GM21381 (cell line): ENCODE results near the gene CCR5.
"Not testable (repeated sequence)": the region's sequence is repeated elsewhere in the genome, so short reads cannot be mapped to it uniquely, and the experiment has no call there.

Source experiments
- ATAC-seq: cut with Tn5 transposase; IDR thresholded peaks from one replicate; pipeline ENCODE4 v1.9.1; 2021; ENCODE audit warnings: mild to moderate bottlenecking, moderate library complexity; ENCODE audit not compliant: unreplicated experiment

CCR5 gene

DNA sequence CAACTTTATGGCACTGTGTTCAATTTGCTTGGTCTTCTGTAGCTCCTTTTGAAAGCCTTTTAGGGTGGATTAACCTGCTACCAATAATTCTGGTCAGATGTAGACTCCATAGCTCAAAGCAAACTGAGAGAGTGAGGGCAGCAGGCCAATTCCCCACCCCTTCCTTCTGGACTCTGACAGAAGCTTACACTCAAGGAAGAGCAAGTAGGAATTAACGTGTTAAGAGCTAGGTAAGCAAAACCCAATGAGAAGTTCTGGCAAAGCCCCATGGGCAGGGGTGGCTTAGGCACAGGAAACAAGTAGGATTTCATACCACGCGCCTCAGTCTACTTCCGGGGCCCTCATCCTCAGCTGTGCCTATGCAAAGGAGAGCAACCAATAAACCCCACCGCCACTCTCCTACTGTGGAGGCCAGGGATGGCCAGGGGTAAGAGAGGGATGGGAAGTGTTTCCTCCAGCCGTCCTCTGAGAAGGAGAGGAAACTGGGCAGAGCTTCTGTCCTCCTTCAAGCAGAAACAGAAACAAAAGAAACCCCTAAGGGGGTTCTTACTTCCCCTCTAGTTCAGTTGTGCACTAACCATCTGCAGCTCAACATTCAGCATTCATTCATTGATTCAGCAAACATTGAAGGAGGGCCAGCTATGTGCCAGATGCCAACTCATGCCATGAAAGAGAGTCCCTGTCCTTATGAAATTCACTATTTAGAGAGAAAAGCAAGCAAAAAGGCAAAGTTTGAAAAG is 12.6 kb downstream of the CCR5 start:
- ATAC-seq, result no peak

DNA sequence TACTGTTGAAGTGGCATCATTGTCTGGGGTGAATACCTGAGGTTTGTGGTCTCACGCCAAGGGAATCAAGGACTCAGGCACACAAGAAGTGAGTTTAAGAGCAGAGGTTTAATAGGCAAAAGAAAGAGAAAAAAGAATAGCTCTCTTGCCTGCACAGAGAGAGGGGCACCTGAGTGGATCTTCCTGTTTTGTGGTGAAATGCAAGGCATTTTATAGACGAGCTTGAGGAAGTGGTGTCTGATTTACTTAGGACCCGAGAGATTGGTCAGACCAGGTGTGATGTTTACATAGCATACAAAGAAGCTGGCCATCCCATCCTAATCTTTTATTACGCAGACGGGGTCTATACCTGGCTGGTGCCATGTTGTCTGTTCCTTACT is 13.2 kb downstream of the CCR5 start:
- ATAC-seq, result no peak

DNA sequence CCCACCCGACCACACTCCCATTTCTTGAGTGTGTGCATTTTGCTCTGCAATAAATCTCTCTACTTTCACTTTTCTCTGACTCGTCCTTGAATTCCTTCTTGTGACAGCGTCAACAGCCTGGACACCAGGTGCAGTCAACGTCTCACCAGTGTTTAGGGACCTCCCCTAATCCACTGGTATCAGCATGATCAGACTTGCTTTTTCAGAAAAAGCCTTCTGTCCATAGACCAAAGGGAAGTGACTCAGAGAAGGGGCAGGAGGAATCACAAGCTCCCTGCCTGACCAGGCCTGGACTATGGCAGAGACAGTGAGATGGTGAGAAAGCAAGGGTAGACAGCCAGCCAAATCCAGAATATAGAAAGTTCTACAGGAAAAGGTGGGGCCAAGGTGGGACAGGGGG is 15.5 kb downstream of the CCR5 start:
- ATAC-seq, result no peak

DNA sequence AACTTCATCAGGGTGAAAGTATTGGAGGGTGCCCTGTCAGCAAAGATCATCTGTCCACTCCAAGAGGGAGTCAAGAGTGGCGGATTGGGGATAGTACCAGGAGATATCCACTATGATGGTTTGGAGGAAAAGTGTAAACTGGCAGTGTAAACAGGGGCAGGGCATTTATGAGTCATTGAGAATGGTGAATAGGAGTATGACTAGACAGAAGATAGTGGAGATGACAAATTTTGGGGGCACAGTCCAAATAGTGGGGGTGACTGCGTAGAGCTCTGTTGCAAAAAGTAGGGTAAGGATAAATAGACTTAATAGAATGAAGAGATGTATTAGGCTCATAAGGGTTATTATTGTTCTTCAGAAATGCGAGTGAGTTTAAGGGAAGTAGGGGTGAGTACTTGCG is 18.1 kb downstream of the CCR5 start:
- ATAC-seq, result not testable (repeated sequence)

DNA sequence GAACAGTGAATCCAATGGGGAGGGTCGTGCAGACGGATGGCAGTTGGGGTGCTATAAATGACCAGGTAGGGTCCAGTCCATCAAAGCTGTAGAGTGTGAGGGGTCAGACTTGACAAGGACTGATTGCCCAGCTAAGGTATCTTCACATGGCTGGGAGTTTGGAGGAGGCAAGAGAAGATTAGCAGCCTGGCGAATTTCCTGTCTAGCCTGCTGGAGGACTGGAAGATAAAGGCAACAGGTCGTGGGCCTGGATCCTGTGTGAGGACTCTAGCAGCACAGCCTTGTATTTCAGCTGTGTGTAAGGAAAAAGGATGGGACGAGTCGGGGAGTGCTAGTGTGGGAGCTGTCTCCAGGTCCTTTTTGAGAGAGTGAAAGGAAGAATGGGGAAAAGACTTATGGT is 18.6 kb downstream of the CCR5 start:
- no peak for ATAC-seq

DNA sequence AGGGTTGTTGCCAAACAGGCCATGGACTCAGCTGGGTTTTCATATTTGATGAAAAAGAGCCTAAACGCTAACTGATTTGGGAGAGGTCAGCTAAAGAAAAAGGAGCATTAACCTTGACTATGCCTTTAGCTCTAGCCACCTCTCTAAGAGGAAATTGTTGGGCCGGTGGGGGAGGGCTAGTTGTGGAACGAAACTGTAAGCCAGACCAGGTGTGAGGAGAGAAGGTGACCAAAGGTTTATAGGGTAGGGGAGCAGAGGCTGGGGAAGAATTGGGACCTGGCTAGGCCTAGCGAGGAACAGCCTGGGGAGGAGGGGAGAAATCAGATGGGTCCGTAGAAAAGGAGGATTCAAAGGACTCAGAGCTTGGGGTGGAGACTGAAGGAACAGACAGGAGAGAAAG is 20.8 kb downstream of the CCR5 start:
- not testable (repeated sequence) for ATAC-seq

DNA sequence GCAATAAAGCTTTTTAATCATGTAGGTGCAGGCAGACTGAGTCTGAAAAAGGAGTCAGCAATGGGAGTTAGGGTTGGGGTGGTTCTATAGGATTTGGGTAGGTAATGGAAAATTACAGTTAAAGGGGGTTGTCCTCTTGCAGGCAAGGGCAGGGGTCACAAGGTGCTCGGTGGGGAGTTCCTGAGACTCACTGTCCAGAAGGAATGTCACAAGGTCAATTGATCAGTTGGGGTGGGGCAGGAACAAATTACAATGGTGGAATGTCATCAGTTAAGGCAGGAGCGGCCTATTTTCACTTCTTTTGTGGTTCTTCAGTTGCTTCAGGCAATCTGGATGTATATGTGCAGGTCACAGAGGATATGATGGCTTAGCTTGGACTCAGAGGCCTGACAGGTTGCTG is 22.3 kb downstream of the CCR5 start:
- no peak for ATAC-seq

DNA sequence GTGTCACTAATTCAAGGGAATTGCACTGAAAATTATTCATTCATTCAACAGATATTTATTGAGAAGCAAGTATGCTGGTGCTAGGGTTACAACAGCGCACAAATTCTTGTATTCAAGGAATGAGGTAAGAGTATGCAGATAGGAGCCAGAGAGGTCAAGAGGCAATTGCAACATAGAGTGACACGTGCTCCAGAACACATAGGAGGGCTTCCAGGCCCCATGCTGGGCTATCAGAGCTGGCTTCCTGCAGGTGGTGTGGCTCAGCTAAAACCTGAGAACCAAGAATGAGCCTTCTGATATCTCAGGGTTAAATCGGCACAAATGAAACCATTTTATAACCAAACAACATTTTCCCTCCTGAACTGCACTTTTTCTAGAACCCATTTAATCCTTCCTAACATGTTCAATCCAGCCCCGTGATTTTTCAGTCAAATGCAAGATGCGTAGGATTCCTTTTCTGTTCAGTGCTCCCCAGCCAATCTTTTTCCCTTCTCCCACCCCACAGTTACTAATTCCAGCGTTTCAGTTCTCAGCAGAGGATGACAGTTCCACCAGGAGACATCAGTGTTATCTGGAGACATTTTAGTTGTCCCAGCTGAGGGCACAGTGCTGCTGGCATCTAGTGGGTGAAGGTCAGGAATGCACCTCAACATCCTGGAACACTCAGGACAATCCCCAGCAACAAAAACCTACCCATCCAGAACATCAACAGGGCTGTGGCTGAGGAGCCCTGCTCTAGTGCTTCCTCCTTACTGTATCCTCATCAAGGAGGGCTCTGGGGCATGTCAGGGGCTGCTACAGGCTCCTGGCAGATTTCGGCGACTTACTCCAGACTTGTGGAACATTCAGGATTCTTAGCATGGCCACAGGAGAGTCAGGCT is 23.0 kb downstream of the CCR5 start:
- no peak for ATAC-seq

DNA sequence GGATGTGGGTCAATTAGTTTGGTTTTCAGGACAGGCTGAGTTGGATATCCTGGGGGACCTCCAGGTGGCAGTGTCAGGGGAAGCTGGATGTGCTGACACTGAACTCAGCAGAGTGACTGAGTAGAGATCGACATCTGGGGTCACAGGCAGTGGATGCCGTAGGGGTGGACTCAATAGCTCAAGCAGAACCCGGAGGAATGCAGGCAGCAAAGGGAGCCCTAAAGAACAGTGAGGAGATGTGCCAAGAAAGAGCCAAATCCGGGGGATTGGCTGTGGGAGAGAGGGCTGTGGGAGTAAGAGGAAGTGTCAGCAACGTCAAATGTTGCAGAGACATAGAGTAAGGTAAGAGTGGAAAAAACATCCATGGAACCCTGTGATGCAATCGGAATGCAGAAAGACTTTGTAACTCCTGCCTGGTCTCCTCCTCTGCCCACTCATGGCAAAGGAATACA is 24.5 kb downstream of the CCR5 start:
- no peak for ATAC-seq

DNA sequence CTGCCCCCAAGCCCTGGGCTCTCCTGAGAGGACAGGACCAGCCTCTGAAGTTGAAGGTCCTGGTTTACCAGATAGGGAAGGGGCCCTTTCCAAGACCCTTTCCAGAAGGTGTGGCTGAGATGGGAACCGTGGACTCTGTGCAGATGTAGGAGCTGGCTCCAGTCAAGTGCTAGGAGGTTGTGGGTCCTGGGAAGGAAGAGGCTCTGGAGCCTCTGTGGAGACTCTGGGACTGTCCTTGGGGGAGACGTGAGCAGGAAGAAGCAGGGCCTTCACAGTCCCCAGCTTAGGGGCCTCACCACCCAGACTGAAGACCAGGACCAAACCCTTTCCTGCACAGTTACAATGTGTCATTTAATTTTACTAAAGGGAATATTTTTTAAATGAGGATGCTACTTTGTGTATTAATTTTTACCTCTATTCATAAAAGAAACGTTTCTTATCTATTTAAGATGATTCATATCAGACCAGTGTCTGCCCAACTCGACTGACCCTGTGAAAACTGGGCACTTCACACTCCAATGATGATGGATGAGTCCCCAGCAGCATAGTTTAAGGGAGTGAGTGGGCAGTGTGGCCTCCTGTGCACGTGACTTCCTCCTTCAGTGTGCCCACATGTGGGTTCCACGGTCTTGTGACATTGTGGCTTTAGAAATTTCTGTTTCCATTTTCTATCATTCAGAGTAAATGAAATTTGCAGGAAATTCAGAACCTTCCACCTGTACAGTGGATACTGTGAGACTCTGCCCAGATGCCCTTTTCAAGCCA is 25.2 kb downstream of the CCR5 start:
- no peak for ATAC-seq

DNA sequence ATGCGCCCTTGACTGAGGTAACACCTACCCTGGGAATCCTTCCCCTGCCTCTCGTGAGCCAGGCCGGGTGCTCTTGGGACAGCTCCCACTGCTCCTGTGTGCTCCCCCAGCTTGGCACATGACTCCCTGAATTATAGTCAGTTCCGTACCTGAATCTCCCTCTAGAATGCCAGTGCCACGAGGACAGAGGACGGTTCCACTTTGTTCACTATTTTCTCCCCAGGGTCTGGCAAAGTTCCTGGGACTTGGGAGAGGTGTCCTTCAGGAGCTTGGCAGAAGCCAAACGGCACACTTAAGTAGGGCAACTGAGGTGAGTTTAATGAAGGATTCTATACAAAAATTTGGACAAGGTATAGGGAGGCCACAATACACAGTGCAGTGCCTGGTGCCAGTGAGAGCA is 26.4 kb downstream of the CCR5 start:
- ATAC-seq, result no peak

DNA sequence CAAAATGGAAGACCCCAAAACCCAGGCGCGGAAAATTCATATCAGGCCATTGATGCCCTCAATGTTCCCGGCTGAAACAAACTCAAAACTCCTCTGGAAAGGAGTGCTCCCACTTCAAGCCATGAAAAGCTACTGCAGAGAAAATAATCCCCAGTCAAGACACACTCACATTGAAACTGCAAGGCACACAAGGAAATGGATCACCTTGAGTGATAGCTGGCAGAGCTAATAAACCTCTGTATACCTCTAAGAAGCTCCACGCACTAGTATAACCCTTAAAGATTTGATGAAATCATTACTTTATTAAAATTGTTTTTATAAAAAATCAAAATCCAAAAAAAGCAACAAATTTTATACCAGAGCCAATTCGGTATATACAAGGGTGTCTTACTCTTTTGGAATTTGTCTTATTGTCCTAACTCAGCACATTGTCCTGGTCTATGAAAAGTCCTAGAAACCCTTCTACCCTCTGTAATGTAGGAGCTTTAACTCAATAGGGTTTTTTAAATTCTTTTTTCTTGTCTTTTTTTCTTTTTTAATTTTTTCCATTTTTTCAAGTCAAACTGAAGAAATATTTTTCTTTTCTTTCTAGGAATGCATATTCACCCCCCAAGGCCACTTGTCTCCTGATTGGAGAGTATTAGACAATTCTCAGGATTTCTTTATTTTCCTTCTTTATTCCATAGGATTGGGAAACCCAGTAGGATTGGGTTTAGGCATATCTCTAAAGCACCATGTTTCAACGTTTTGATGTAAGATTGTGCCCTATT is 27.6 kb downstream of the CCR5 start:
- ATAC-seq, result no peak

DNA sequence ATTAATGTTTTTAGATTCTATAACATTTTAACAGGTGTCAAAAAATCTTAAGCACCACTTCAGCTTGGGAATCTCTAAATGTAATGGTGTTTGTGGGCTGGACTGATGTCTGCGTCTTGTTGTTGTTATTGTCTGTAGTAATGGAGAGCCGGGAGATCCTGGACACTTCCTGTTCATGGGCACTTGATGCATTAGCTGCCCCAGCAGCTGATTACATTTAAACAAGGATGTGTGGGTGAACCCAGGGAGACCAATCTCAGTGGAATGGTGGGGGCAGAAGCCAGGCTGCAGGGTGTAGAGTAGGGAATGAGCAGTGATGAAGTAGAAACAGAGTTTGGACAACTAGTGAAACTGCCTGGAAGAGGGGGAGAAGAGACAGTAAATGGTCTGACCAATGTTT is 28.4 kb downstream of the CCR5 start:
- ATAC-seq, result no peak

DNA sequence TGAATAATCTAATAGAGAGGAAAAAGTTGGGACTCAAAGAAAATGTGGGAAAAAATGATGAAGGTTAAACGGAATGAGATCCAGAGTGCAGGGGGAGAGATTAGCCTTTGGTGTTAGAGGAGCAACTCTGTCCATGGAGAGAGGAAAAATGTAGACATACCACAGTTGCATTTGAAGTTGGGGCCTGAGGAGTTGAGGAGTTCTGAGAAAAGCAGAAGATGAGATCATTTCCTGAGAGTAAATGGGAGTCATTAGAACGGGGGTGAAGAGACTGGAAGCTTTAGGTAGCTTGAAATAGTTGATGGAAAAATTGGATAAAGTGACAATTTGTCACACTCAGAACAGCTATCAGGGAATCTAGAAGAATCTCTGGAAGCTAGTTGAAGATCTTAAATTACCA is 28.8 kb downstream of the CCR5 start:
- ATAC-seq, result no peak

DNA sequence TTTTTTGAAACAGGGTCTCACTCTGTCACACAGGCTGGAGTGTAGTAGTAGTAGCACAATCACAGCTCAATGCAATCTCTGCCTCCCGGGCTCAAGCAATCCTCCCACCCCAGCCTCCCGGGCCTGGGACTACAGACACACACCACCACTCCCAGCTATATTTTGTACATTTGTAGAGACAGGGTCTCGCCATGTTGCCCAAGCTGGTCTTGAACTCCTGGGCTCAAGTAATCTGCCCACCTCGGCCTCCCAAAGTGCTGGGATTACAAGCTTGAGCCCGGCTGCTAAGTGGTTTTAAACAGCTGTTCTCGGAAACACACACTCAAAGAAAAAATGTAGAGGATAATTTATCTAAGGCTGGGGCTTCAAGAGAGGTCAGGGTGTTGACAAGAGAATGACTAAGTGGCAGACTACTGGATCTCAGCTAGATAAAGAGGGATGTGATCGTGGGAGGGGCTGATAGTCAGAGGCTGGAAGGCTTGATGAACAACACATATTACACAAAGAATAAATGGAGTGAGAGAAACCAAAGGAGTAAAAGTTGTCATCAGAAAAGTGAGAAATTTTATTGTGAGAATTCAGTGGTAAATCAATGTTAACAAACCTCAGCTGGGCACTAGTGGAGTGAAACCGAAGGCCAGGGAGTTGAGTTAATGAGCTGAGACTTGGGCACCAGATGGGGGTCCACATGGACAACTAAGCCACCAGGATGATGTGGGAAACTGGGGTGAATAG is 29.4 kb downstream of the CCR5 start:
- no peak for ATAC-seq

DNA sequence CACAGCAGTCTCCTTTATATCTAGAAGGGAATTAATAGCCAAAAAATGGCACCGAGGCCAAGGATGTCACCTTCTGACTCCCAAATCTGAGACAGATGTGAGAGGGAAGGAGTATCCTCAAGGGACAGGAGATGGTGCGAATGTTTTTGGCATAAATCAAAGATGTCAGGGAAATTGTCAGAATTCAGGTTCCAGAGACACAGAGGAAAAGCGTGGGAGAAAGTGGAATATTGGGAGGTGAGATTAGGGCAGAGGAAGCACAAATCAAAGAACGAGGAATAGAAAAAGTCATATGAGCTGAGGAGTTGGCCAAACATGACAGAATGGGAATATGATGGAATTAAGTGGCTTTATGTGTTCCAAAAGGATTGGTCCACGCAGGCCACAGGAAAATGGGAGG is 30.1 kb downstream of the CCR5 start:
- no peak for ATAC-seq

DNA sequence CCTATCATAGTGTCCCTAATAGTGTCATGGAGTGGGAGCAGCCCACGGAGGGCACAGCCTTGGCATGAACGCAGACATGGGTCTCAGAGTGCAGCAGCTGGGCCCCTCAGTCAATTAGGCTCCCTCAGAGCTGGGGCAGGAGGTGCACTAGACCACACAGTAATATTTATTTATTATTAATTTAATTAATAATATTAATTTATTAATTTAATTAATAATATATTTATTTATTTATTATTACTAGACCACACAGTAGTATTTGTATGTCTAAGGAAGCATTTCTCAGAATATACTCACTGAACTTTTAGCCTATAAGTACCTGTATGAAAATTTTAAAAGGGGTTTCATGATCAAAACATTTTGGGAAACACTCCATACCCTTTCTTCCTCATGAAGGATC is 30.8 kb downstream of the CCR5 start:
- ATAC-seq, result no peak

DNA sequence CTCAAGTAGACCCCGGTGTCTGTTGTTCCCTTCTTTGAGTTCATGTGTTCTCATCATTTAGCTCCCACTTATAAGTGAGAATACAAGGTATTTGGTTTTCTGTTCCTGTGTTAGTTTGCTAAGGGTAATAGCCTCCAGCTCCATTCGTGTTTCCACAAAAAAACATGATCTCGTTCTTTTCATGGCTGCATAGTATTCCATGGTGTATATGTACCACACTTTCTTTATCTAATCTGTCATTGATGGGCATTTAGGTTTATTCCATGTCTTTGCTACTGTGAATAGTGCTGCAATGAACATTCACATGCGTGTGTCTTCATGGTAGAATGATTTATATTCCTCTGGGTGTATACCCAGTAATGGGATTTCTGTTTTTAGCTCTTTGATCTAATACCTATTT is 32.2 kb downstream of the CCR5 start:
- ATAC-seq, result not testable (repeated sequence)

DNA sequence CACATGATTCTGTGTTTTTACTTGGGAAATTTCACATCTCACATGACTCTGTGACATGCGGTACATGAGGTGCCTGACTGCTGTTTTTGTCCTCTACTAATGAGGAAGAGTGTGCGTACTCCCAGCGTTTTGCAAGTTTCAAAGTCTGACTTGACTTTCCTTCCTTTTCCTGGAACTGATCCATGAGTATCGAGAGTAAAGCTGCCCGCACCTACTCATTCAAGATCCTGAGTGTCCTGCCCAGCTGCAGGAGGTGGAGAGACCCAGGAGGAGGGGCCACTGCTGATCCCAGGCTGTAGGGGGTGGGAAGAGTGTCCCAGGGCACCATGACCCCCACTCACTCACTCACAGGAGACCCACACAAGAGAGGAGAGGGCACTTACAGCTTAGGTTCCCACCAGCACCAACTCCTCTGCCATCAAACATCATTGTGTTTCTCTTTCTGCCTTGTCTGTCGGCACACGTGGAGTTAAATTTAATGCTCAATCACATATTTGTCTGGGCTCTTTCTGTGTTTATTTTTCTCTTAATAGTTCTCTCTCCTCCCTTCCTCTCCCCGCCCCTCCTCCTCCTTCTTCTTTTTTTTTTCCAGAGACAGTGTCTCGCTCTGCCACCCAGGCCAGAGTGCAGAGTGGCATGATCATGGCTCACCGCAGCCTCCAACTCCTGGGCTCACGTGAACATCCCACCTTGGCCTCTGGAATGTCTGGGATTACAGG is 34.7 kb downstream of the CCR5 start:
- ATAC-seq, result no peak

DNA sequence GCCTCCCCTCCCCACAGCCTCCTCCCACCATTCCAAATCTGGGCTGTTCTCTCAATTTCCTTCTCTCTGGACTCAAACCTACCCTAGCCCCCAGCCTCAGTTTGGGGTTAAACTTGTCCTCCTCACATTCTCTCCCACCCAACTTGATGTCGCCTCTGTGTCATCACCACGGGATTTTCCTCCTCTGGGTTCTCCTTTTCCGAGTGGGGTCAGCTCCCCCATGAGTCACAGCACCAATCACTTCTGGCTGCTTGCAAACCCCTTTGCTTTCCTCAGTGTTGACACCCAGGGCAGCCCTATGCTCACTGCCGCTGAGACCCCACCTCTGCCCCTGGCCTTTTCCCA is 35.7 kb downstream of the CCR5 start:
- no peak for ATAC-seq
